ENCODE measurements around the gene TTPAL. TPM values are rescaled to one million over a fixed set of nuclear protein-coding genes. Genes with fewer than 3 reads are reported as not detected.

The TTPAL gene
- polyA plus RNA-seq, 1 donor = 15.7 TPM

DNA sequence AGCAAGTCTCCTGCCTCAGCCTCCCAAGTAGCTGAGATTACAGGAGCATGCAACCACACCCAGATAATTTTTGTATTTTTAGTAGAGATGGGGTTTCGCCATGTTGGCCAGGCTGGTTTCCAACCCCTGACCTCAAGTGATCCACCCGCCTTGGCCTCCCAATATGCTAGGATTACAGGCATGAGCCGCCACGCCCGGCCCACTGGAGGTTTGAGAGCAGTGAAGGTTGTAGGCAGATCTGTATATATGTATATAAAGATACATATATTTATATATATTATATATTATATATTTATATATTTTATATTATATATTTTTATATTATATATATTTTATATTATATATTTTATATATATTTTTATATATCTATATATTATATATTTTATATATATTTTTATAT is 38.2 kb upstream of the TTPAL start:
- no peak for DNase-seq

GRCh38 chr20:44438782-44439181 is 36.9 kb upstream of the TTPAL start:
- no peak for DNase-seq

DNA sequence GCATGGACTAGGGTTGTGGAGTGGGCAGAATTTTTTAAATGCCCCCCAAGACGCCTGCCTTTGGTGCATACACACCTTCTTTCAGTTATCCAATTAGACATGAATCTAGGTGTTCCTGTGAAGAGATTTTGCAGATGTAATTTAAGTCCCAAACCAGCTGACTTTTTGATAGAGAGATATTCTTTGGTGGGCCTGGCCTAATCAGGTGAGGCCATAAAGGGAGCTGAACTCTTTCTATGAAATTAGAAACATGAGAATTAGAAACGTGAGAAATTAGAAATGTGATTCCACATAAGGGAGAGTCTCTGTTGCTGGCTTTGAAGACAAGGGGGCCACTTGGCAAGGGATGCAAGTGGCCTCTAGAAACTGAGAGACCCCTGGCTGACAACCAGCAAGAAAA is 36.4 kb upstream of the TTPAL start:
- DNase-seq = no peak

- no peak for DNase-seq
Measured at GRCh38 chr20:44442298-44443070, 33.2 kb upstream of the TTPAL start.

DNA sequence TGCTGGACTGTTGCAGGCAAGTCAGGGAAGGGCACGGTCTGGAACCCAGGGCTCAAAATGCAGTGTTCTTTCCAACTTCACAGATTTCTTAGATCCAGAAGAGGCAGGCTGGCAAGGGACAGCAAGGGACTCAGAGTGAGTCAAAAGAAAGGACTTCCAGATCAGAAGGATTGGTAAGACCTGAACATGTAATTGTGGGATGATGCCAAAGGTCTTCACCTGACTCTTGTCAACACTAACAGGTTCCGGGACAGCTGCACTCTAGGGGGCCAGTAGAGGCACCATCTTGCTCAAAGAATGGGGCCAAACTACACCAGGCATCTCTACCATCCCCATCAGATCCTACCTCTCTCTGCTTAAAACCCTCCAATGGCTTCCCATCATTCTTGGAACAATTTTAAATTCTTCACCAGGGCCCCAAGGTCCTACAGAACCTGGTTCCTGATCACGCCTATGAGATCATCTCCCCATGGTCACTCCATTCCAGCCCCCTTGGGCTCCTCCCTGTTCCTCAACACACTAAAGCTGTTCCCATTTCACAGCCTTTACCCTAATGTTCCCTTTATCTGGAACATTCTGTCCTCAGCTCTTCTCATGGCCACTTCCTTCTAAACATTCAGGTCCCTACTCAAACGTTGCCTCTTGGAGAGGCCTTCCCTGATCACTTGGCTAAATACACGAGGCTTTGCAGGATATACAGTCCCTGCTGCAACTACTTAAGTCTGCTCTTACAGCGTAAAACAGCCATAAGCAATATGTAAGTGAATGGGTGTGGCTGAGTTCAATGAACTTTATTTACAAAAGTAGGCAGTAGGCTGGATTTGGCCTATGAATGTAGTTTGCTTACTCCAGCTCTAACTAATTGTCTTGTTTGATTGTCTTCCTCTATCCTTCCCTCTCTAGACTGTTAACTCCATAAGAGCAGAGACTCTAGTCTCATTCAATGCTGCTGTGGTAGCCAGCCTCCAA is 29.6 kb upstream of the TTPAL start:
- no peak for DNase-seq

DNA sequence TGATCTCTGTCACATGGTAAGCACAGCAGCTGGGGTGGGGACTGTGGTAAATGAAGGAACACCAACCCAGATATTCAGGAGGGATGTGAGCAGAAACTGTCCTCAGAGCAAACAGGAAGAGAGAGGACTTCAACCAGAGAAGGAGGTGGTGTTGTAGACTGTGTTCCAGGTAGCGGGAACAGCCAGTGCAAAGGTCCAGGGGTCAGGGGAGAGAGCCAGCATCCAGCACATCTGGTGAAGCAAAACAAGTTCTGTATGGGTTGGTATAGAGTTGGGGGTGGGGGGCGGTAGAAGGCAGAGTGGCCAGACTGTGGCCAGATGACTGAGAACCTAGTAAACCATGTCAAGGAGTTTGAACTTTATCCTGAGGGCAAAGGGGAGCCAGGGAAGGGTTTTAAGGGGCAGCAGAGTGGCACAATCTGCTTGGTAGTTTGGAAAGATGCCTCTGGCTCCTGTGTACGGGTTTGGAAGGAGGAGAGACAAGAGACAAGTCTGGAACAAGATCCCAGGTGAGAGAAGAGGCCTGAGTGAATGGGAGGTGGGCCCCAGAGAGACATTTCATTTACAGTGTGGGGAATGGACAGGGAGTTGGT is 27.8 kb upstream of the TTPAL start:
- DNase-seq = no peak

DNA sequence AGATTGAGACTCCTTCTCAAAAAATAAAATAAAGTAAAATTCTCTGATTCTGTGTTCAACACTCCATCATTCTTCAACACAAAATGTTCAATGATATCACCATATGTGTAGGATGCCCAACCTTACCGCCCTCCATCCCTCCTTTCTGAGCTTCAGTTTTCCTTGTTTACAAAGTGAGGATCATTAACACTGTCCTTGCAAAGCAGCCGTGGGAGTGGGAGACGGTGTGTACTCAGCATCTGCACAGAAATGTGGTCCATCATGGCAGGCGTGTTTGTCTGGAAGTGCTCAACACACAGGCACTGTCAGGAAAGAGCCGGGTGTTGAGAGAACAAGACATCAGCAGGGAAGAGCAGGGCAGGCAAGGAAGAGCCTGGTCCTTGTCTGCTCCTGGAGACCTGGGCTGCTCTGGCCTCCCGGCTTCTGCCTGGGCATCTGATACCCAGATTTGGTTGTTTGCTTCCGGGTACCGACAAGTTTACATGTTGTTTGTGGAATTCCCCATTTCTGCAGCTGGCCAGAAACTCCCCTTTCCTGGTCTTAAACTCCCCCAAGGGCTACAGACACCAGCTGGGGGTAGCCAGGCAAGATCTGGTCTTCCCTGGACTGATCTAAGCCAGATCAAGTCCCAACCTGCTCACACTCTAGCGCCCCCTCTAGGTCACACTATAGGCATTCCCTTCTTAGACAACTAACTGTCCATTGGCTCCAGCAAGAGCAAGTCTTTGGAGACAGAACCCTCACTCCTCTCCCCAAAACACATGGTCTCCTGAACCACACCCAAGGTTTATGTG is 26.7 kb upstream of the TTPAL start:
- no peak for DNase-seq

- DNase-seq = no peak
Measured at GRCh38 chr20:44449864-44450263, 25.8 kb upstream of the TTPAL start.

- DNase-seq = no peak
Measured at GRCh38 chr20:44450281-44450889, 25.3 kb upstream of the TTPAL start.

DNA sequence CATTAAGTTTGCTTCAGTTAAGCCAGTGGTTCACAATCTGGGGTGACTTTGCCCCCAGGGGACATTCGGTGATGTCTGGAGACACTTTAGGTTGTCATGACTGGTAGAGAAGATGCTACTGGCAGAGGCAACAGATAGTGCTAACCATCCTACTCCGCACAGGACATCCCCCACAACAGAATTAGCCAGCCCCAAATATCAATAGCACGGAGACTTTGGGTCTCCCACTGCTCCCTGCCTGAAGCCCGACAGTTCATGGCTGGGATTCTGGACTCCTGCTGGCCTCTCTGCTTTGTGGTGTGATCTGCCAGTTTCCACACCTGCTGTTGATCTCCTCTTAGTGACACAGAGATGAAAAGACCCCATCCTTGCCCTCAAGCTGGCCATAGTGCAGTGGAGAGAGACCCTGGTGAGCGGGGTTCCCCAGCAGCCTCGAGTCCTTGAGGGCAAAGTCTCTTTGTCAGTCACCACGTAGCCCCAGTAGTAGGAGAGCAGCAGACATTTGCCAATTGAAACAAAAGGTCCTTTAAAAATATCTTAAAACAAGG is 24.7 kb upstream of the TTPAL start:
- DNase-seq = no peak

DNA sequence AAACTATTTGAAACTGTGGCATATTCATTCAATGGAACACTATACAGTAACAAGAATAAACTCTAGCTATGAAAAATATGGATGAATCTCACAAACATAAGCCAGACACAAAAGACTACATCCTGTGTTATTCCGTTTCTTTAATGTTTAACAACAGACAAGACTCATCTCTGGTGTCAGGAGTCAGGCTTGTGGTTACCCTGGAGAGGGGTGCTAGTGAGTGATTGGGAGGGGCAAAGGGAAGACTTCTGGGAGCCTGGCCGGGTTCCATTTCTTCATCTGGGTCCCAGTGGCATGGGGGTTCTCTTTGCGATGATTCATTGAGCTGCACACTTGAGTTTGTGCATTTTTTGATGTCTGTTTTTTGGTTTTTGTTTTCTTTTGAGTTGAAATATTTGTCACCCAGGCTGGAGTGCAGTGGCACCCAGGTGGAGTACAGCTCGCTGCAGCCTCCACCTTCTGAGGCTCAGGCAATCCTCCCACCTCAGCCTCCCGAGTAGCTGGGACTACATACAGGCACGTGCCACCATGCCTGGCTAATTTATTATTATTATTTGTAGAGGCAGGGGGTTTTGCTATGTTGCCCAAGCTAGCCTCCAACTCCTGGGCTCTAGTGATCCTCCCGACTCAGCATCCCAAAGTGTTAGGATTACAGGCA is 21.2 kb upstream of the TTPAL start:
- no peak for DNase-seq

DNA sequence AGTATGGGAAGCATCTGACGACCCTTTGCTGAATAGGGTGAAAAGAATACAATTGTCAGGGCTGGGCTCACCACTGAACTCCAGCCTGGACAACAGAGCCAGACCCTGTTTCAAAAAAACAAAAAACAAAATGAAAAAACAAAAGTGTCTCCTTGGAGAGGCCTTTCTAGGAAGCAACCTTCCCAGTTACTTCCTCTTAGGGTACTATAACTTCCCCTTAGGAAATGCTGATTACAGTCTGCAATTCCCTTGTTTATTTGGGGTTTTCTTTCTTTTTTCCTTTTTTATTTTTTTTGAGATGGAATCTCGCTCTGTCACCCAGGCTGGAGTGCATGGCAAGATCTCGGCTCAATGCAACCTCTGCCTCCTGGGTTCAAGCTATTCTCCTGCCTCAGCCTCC is 20.5 kb upstream of the TTPAL start:
- DNase-seq = no peak

- no peak for DNase-seq
Measured at GRCh38 chr20:44456611-44457010, 19.1 kb upstream of the TTPAL start.

GRCh38 chr20:44457016-44457415 is 18.7 kb upstream of the TTPAL start:
- no peak for DNase-seq

GRCh38 chr20:44459271-44459670 is 16.4 kb upstream of the TTPAL start:
- DNase-seq = no peak

GRCh38 chr20:44460795-44461141 is 14.9 kb upstream of the TTPAL start:
- DNase-seq = peak; percentile 19

- DNase-seq = no peak
Measured at GRCh38 chr20:44461142-44461802, 14.4 kb upstream of the TTPAL start.

DNA sequence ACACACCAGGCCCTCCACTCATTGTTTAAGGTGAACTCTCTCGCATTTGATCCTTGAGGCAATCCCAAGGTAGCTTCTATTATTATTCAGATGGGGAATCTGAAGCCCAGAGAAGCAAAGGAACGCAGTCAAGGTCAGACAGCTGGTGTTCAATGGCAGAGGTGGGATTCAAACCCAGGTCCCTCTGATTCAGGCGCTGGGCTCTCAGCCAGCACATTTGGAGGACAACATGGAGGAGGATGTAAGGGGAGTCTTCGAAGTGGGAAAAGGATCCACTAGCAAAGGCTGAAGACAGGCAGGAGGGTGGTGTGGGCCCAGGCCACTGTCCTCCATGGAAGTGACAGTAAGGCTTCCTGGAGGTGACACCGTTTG is 13.9 kb upstream of the TTPAL start:
- no peak for DNase-seq

DNA sequence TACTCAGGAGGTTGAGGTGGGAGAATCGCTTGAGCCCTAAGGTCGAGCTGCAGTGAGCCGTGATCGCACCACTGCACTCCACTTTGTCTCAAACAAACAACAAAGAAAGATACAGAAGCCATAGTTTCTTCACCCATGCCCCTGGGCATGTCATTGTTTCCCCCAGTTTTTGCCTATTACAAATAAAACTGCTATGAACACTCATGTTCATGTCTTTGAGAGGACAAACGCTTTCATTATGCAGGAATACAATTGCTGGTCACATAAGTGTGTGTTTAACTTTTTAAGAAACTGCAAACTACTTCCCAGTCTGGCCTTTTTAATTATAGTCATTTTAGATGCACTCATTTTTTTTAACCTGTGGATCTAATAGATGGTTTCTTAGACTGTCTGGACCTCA is 12.2 kb upstream of the TTPAL start:
- DNase-seq = no peak

DNA sequence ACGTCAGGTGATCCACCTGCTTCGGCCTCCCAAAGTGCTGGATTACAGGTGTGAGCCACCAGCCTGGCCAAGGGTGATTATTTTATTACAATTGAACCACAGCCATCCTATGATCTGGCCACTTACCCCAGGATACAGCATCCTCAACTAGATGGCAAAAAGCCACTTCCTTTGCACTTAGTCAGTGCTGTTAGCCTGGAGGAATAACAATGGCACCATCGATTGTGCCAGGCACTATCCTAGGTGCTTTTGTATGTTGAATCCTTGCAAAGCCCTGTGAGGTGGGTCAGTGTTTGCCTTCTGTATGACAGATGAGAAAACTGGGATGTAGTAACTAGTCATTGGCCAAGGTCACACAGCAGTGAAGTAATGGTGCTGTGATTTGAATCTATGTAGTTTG is 11.2 kb upstream of the TTPAL start:
- DNase-seq = no peak
